Umbilical cord (tissue), 2 donors: ENCODE measurements around the gene ALDOB. TPM values are rescaled to one million over a fixed set of nuclear protein-coding genes. Genes with fewer than 3 reads are reported as not detected.
"Not testable (repeated sequence)": the region's sequence is repeated elsewhere in the genome, so short reads cannot be mapped to it uniquely, and the experiment has no call there.

Source experiments
- DNase-seq: peaks from one replicate; pipeline ENCODE4 v3.0.0-alpha.2; 2015; ENCODE audit warnings: low spot score
- total RNA-seq: library from RNA; depleted of rRNA; stranded (reverse); fragments of >200 nt; gene quantifications from one replicate; pipeline ENCODE4 v1.2.3, GENCODE V29; 2014; ENCODE audit warnings: low replicate concordance; ENCODE audit not compliant: insufficient read depth

The ALDOB gene
- total RNA-seq, 1 donor from 2014 or later: 4.8 TPM

DNA sequence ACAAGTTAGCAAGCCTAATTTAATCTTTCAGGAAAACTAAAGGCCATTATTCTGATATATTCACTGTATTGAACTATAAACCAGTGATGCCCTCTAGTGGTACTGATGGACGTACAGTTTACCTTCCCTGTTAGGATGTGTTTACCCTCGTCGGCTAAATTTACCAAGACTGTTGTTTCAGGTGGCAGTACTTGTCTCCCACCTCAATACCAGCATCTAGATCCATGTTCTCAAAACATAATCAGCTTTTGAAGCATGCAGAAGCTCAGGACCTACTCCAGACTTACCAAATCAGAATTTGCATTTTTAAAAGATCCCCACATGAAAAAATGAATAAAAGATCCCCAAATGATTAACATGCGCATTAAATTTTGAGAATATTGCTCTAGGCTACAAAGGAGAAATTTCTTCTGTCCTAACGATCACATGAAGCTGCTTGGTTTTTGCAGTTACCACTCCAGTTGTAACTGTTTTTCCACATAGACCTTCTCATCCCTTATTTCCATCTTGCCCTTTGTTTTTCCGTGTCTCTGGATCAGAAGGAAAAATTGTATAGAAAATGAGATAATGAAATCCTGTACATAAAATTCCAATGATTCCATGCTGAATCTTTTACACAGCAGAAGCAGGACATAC is 47.6 kb downstream of the ALDOB start:
- DNase-seq: no peak

DNA sequence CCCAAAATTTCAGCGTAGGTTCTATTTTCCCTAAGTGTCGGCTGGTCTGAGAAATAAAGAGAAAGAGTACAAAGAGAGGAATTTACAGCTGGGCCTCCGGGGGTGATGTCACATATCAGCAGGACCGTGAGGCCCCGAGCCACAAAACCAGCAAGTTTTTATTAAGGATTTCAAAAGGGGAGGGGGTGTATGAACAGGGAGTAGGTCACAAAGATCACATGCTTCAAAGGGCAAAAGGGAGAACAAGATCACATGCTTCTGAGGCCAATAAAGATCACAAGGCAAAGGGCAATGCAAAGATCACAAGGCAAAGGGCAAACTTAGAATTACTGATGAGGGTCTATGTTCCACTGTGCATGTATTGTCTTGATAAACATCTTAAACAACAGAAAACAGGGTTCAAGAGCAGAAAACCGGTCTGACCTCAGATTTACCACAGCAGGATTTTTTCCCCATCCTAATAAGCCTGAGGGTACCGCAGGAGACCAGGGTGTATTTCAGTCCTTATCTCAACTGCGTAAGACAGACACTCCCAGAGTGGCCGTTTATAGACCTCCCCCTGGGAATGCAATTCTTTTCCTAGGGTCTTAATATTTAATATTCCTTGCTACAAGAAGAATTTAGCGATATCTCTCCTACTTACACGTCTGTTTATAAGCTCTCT is 50.6 kb downstream of the ALDOB start, which contains the start of gene BAAT:
Gene BAAT (minus strand): TSS at position 134 of the 664 bp plus-strand sequence. CDS start 13,602 bp downstream, outside the sequence.
- not testable (repeated sequence) for DNase-seq

GRCh38 chr9:101383361-101383760 is 52.2 kb downstream of the ALDOB start:
- no peak for DNase-seq

DNA sequence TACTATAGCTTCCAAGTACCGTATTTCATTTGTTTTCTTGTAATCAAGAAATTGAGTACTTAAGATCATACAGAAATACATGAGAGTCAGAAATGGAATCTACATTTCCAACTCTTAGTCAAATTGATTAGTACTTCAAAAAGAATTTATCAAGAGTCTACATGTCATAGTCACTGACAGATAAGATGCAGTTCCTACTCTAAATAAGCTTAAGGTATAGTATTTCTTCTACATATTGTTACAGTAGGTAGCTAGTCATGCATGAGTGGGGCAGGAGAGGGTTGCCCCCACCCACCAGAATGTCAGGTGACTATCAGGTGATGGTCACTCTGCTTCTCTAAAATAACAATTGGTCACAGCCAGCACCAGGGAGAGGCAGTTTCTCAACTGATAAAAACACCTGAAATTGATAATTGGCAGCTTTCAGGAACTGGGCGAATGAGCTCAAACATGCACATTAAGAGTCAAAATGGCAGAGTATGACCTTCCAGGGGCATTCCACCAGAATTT is 53.7 kb downstream of the ALDOB start:
- no peak for DNase-seq

DNA sequence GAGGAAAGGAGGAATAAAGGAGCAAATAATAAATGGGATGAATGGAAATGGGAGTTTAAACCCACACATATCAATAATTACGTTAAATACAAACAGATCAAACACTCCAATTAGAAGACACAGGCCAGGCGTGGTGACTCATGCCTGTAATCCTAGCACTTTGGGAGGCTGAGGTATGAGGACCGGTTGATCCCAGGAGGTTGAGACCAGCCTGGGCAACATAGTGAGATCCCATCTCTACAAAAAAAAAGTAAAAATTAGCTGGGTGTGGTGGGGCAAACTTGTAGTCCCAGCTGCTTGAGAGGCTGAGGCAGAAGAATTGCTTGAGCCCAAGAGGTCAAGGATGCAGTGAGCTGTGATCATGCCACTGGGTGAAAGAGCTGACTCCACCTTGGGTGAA is 54.5 kb downstream of the ALDOB start:
- DNase-seq: no peak

DNA sequence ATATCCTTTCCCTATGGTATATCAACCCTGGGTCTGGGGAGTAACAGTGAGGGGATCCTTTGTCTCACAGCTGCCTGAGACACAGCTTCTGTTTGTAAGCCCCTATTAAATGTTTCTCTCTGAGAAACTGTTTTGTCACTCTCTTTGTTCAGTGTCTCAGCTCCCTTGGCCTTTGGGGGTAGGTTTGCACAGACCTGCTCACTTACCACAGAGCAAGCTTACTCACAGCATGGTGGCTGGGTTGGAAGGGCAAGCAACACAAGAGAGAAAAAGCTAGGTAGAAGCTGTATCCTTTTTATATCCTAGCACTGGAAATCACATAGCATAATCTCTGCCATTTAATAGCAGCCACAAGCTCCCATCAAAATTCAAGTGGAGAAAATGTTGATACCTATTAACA is 55.3 kb downstream of the ALDOB start:
- no peak for DNase-seq

- DNase-seq: no peak
These were observed 59.3 kb downstream of the ALDOB start for GRCh38 chr9:101376111-101376848.

- DNase-seq: no peak
These were observed 60.0 kb downstream of the ALDOB start for GRCh38 chr9:101375546-101375945.

DNA sequence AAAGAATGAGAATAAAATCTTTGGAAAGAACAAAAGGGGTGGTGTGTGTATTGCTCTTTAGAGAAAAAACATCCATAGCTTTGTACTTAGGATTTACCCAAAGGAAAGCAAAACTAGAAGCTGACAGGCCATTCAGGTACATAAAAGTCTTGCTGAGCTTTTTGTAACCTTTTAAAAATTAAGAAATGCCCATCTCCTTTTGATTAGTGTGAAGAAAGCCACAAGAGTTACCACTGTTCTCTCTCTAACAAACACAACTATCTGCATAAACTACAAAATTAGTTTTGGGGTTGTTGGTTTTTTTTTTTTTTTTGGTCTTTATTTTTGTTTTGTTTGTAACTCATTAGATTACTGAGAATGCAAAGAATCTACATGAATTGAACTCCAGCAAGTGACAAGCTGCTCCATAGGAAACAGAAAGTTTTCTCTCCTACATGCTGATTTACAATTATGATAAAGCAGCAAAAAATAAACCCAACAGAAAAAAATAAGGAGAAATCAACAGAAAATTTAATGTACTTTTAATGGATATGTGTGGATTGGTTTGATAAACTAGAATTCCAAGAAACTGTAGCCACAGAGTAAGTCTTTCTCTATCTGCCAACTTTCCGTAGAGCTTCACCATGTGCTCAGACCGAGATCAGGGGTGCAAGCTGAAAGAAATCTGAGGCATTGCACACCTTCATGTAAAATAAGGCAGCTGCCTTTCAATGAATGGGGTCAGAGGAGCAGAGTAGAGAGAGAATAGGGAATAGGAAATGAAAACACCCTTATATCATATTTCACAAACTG is 63.1 kb downstream of the ALDOB start:
- no peak for DNase-seq

- DNase-seq: no peak
These were observed 63.8 kb downstream of the ALDOB start for GRCh38 chr9:101371813-101372212.

Other genes with a start within 250 kb of the ALDOB start
- 1.2 TPM for gene BAAT, start 50.8 kb downstream of the ALDOB start, total RNA-seq
- 18.8 TPM for gene MRPL50, start 37.2 kb downstream of the ALDOB start, total RNA-seq
- 27.9 TPM for gene ZNF189, start 36.9 kb downstream of the ALDOB start, total RNA-seq
- gene RNF20, start 98.1 kb upstream of the ALDOB start, total RNA-seq: 23.1 TPM
- 3.6 TPM for gene PPP3R2, start 159.2 kb upstream of the ALDOB start, total RNA-seq